Endodermal cell (in vitro differentiated cells): Measurements from ENCODE around the gene PEX13. TPM values are rescaled to one million over a fixed set of nuclear protein-coding genes. Genes with fewer than 3 reads are reported as not detected.

Source experiments
- DNase-seq: peaks from one replicate; pipeline ENCODE4 v3.0.0-alpha.2; 2017
- H3K27ac ChIP-seq: 2 replicates; pipeline ENCODE4 v1.5.1; 2013; ENCODE audit warnings: mild to moderate bottlenecking, low read depth, low read length, moderate library complexity
- H3K27me3 ChIP-seq: 2 replicates; pipeline ENCODE4 v1.6.1; 2013; ENCODE audit warnings: mild to moderate bottlenecking, low read length, moderate library complexity; ENCODE audit not compliant: insufficient read depth, control insufficient read depth, poor library complexity, severe bottlenecking
- H3K36me3 ChIP-seq: 2 replicates; pipeline ENCODE4 v1.7.0; 2013; ENCODE audit warnings: mild to moderate bottlenecking, low read length, moderate library complexity; ENCODE audit not compliant: control insufficient read depth, insufficient read depth
- H3K4me1 ChIP-seq: one replicate; pipeline ENCODE4 v1.7.0; 2013; ENCODE audit warnings: low read length; ENCODE audit not compliant: control insufficient read depth, insufficient read depth
- H3K4me3 ChIP-seq: 2 replicates; pipeline ENCODE4 v1.5.1; 2013; ENCODE audit warnings: mild to moderate bottlenecking, low read length, moderate library complexity
- H3K9ac ChIP-seq: 2 replicates; pipeline ENCODE4 v1.6.1; 2013; ENCODE audit warnings: mild to moderate bottlenecking, low read length, moderate library complexity; ENCODE audit not compliant: poor library complexity, severe bottlenecking; ENCODE audit errors: extremely low read depth
- H3K9me3 ChIP-seq: 2 replicates; pipeline ENCODE4 v1.6.1; 2013; ENCODE audit warnings: mild to moderate bottlenecking, low read length, moderate library complexity; ENCODE audit not compliant: control insufficient read depth
- H3K27ac Mint-ChIP-seq: 2 replicates; pipeline ENCODE4 v1.8.0; 2020; ENCODE audit warnings: mixed read lengths
- H3K27me3 Mint-ChIP-seq: 2 replicates; pipeline ENCODE4 v1.8.0; 2021; ENCODE audit warnings: mild to moderate bottlenecking, mixed read lengths; ENCODE audit not compliant: insufficient read depth
- H3K36me3 Mint-ChIP-seq: 2 replicates; pipeline ENCODE4 v1.8.0; 2020; ENCODE audit warnings: low read depth, mixed read lengths
- H3K4me1 Mint-ChIP-seq: 2 replicates; pipeline ENCODE4 v1.8.0; 2020; ENCODE audit warnings: mixed read lengths
- H3K4me3 Mint-ChIP-seq: 2 replicates; pipeline ENCODE4 v1.8.0; 2020; ENCODE audit warnings: mild to moderate bottlenecking, moderate library complexity, mixed read lengths
- H3K9me3 Mint-ChIP-seq: 2 replicates; pipeline ENCODE4 v1.8.0; 2020; ENCODE audit warnings: mild to moderate bottlenecking, mixed read lengths
- CTCF ChIP-seq: fragments of 200-600 bp; sonication (generic); conservative IDR thresholded peaks from 2 replicates; pipeline ENCODE4 v1.5.0; 2021; ENCODE audit warnings: antibody characterized with exemption, mild to moderate bottlenecking
- WGBS, 2 experiments: methylation state at CpG; one replicate each; pipeline versions ENCODE4 v1.1.5 to v1.1.7; 2013; ENCODE audit warnings: missing lambda C conversion rate in 2 of 2, mixed read lengths in 1 of 2; ENCODE audit not compliant: insufficient coverage in 1 of 2, insufficient read length in 1 of 2; 5-methylcytosine and 5-hydroxymethylcytosine counted together
- total RNA-seq, 2 donors: library from RNA; stranded (reverse); fragmentation: NEBNext Ultra II Directional in 1 of 2; extraction: Animal tissue kit (Norgen Biotek cat#: 25700) in 1 of 2; gene quantifications; 2 replicates in 1 of 2; 3 replicates in 1 of 2; pipeline ENCODE4 v1.2.1, GENCODE V29; 2021

PEX13 gene
- total RNA-seq, 2 donors from 2014 or later = 24.3 to 25.9 TPM

GRCh38 chr2:61091485-61091884 lies 74.0 kb downstream of the PEX13 start:
- H3K4me1 Mint-ChIP-seq = no peaks in the 10 kb centered on the region
- no peaks in the 10 kb centered on the region for H3K27me3 ChIP-seq
- no peaks in the 10 kb centered on the region for H3K4me1 ChIP-seq
- H3K4me3 ChIP-seq = no peak overlapping the region
- H3K9ac ChIP-seq = no peak overlapping the region
- H3K27ac ChIP-seq = no peak overlapping the region
- peaks cover 48% of the 10 kb centered on the region for H3K36me3 Mint-ChIP-seq
- H3K27ac Mint-ChIP-seq = no peak overlapping the region
- 62 to 94% methylated on average over 2 to 8 of the region's 8 CpGs for WGBS, 2 experiments
- no peaks in the 10 kb centered on the region for H3K27me3 Mint-ChIP-seq
- no peaks in the 10 kb centered on the region for H3K9me3 ChIP-seq
- no peak overlapping the region for H3K4me3 Mint-ChIP-seq
- no peaks in the 10 kb centered on the region for H3K9me3 Mint-ChIP-seq
- TF ChIP-seq CTCF = no peak
- H3K36me3 ChIP-seq = peaks cover 39% of the 10 kb centered on the region
- DNase-seq = no peak

- Mint-ChIP-seq H3K9me3 (no peaks in the 10 kb centered on the region), H3K36me3 (peaks cover 31% of the 10 kb centered on the region), H3K4me1 (no peaks in the 10 kb centered on the region), H3K27ac (no peak overlapping the region), H3K27me3 (no peaks in the 10 kb centered on the region), H3K4me3 (no peak overlapping the region)
- no peak for DNase-seq
- H3K9me3 ChIP-seq = no peaks in the 10 kb centered on the region
- no peak overlapping the region for H3K27ac ChIP-seq
- no peaks in the 10 kb centered on the region for H3K27me3 ChIP-seq
- peaks cover 14% of the 10 kb centered on the region for H3K36me3 ChIP-seq
- H3K9ac ChIP-seq = no peak overlapping the region
- TF ChIP-seq CTCF = no peak
- 92 to 94% methylated on average over 2 to 3 of the region's 3 CpGs for WGBS, 2 experiments
- H3K4me1 ChIP-seq = no peaks in the 10 kb centered on the region
- no peak overlapping the region for H3K4me3 ChIP-seq
These were observed 78.9 kb downstream of the PEX13 start for GRCh38 chr2:61096438-61096837.

- no peak overlapping the region for H3K4me3 ChIP-seq
- H3K4me1 Mint-ChIP-seq = no peaks in the 10 kb centered on the region
- no peaks in the 10 kb centered on the region for H3K27me3 Mint-ChIP-seq
- H3K9ac ChIP-seq = no peak overlapping the region
- H3K27ac Mint-ChIP-seq = no peak overlapping the region
- no peaks in the 10 kb centered on the region for H3K9me3 ChIP-seq
- peaks cover 38% of the 10 kb centered on the region for H3K36me3 Mint-ChIP-seq
- 86 to 98% methylated on average over 1 to 3 of the region's 4 CpGs for WGBS, 2 experiments
- no peaks in the 10 kb centered on the region for H3K4me1 ChIP-seq
- no peak overlapping the region for H3K27ac ChIP-seq
- peaks cover 24% of the 10 kb centered on the region for H3K36me3 ChIP-seq
- DNase-seq = no peak
- no peak overlapping the region for H3K4me3 Mint-ChIP-seq
- no peaks in the 10 kb centered on the region for H3K9me3 Mint-ChIP-seq
- TF ChIP-seq CTCF = no peak
- H3K27me3 ChIP-seq = no peaks in the 10 kb centered on the region
These were observed 83.3 kb downstream of the PEX13 start for GRCh38 chr2:61100801-61101200.

Other genes with a start within 250 kb of the PEX13 start
- 10 to 100 TPM; 11.7 to 15.9 TPM for gene REL, start 136.1 kb upstream of the PEX13 start, total RNA-seq
- gene PUS10, start 535 bp downstream of the PEX13 start, total RNA-seq = 1 to 10 TPM; 3.9 to 6.1 TPM
- 10 to 100 TPM; 27.8 to 31.9 TPM for gene SANBR, start 48.2 kb downstream of the PEX13 start, total RNA-seq
- 10 to 100 TPM; 10.2 to 15.7 TPM for gene C2orf74, start 144.5 kb downstream of the PEX13 start, total RNA-seq